GM04503 (cell line): ENCODE data around the gene FXYD6.
"Not testable (repeated sequence)": the region's sequence is repeated elsewhere in the genome, so short reads cannot be mapped to it uniquely, and the experiment has no call there.

Experiments used
- DNase-seq: peaks from one replicate; pipeline ENCODE4 v3.0.0-alpha.2; 2012; ENCODE audit warnings: low read depth

The FXYD6 gene

GRCh38 chr11:117876341-117877119, at the start of gene FXYD6:
Gene FXYD6, minus strand, starts transcription at chr11:117876658. Its CDS starts 33,882 bp downstream, at chr11:117842776.
- DNase-seq, result no peak

GRCh38 chr11:117926166-117926565, 49.7 kb upstream of the FXYD6 start:
- DNase-seq, result not testable (repeated sequence)

DNA sequence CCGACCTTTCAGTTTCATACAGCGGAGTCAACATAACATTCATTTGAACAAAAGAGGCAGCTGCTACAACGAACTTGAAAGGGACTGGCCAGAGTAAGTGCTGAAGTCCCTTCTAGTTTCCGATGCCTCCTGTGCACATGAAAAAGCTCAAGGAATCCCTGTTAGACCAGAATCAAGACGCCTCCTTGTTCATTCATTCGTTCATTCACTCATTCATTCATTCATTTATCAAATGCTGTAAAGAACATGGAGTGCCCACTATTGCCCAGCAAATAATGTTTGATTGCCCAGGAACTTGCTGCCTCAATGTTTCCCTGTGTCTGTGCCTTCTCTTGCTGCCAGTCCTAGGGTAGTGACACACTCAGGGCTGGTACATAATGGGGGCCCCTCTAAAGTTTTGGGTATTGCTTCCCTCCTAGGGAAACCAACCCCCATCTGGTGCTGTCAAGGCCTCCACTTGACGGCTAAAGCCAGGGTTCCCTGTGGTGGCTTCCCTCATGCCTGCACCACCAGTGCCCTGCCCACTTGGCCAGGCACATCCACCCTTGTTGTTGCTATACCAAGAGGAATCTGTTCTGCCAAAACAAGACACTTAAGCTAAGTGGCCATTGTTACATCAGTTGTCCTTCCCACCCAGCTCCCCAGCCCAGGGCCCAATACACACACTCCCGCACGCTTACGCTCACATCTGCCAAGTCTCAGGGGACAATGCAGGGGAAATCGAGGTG, 48.9 kb upstream of the FXYD6 start:
- DNase-seq, result no peak

- no peak for DNase-seq
These were observed 48.2 kb upstream of the FXYD6 start for GRCh38 chr11:117924631-117925170.

DNA sequence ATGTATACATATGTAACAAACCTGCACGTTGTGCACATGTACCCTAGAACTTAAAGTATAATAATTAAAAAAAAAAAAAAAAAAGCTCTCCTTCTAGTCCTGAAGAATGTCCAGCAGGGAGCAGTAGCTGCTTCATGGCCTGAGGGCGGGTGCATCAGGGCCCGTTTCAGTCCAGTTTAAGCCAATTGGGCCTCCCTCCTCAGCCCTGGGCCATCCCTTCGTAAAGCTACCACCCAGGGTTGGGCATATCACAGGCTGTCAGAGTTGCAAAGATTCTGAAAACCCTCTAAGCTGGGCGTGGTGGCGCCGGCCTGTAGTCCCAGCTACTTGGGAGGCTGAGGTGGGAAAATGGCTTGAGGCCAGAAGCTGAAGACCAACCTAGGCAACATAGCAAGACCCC, 47.3 kb upstream of the FXYD6 start:
- no peak for DNase-seq

GRCh38 chr11:117923275-117923674, 46.8 kb upstream of the FXYD6 start:
- DNase-seq, result no peak

- no peak for DNase-seq
These were observed 45.4 kb upstream of the FXYD6 start for GRCh38 chr11:117921893-117922292.

DNA sequence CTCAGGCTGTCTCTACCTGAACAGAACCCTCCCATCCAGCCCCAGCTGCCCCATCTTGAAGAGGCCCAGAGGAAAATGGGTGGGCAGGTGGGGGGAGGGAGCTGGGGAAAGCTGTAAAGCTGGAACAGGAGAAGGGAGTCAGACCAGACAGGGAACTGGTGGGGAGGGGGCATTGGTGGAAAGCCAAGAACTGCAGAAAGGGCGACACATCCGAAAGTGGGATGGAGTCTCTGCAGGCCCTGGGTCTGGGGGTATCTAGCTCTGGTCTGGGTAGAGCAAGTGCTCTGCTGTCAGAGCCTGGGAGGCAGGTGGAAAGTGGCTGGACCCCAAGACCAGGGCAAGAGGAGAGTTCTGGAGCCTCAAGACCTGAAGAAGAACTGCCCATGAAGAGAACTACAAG, 45.0 kb upstream of the FXYD6 start:
- no peak for DNase-seq

GRCh38 chr11:117919781-117920221, 43.3 kb upstream of the FXYD6 start:
- DNase-seq, result no peak

DNA sequence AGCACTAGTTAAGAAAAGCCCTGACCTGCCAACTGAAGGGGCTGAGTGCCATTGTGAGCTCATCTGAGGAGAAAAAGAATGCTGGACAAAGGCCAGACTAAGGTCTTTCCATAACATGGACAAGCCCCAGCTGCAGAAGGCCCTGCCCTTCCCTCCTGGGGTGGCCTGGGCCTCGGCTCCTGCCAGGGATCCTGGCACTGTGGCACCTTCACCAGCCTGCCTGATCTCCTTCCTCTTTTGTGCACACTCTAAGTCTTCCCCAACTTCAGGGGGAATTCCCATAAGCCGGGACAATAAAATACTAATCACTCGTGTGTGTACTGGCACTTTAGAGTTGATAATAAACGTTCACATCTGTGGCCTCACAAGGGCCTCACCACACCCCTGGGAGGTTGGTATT, 42.9 kb upstream of the FXYD6 start:
- no peak for DNase-seq

DNA sequence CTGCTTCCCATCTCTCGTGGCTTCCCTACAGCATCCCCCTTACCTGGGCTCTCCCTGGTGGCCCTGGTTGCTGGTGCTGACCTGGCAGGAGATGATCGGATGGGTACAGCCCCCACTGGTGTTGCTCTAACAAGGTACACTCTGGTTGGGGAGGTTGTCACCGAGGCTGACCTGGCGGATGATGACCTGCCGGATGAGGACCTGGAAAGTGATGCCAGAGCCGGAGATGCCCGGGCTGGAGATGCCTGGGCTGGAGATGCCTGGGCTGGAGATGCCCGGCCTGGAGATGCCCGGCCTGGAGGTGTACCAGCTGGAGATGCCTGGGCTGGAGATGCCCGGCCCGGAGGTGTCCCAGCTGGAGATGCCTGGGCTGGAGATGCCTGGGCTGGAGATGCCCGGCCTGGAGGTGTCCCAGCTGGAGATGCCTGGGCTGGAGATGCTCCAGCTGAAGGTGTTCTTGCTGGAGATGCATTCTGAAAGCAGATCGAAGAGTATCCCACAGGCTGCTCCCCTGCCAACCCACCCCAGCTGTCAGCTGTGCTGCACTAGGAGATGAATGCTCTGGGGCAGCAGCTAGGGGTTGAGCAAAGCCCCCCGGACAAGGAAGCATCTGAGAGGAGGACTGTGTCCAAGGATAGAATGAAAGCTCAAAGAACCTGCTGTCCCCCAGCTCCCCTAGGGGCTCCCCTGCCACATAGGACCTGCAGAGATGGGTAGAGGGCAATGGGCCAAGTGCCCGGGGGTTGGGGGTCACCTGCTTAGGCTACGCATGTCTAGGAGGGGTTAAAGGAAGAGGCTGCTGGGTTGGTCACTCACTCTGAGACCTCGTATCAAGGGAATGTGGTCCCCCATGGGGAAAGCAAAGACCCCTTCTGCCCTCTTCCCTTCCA, 42.2 kb upstream of the FXYD6 start:
- DNase-seq, result no peak

- no peak for DNase-seq
These were observed 41.2 kb upstream of the FXYD6 start for GRCh38 chr11:117917591-117918151.

DNA sequence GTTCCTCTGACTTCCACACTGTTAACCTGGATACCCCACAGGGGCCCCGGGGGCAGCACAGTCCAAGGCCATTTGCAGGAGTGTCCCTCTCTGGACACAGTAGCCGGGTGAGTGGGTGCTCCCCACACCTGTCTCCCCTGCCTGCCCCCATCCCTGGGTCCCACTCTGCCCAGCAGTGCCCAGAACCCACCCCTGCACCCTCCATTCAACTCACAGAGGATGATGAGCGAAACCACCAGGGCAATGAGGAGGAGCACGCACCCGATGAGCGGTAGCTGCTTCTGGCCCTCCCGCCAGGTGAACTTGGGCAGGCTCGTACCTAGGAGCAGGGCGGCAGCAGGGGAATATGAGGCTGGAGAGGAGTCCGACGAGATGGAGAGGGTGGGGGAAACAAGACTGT, 40.5 kb upstream of the FXYD6 start:
- no peak for DNase-seq

DNA sequence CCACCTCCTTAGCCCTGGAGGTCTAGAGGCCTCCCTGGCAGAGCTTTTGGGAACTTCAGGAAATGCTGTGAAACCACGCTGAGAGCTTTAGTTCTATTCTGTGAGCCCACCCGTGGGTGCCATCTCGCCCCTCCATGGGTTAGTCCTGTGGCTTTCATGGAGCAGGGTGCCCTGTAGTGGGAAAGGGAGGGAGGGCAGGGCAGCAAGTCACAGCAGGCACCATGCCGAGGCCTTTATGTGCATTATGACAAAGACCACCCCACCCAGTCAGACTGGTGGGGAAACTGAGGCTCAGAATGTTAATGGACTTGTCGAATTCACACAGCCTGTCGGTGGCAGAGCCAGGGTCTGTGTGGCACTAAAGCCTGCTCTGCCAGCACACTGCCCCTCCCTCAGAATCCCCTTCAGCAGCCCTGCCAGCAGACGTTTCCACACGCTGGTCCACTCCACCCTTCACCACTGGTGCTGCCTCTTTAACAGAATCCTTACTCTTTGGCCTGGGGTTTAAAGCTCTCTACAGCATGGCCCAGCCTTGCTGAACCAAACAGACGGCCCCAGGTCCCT, 39.3 kb upstream of the FXYD6 start:
- DNase-seq, result no peak

DNA sequence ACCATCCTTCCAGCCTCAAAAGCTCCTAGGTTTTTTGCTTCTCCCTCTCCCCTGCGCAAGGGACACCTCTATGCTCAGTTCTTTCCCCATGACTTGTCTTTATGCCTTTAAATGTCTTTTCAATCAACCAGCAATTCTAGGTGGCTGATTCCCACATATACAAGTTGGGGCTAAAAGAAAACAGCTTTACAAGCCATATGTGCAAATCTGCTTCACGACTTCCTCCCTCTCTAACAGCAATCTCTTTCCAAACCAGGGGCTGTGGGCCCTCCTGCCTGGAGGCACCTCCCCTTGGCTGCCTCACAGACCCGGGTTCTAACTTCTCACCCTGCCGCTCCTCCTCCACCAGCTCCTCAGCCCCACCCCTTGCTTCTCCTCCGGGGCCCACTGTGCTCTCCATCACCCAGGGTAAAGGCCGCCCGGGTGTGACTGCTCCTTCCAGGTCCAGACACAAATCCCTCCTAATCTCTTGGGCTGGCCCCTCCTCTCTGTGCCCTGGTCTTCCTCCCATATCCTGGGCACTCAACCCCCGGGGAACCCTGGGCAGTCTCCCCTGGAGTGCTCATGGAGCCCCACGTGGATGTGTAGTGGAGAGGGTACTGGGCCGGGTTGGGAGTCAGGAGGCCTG, 38.6 kb upstream of the FXYD6 start:
- DNase-seq, result no peak

- no peak for DNase-seq
These were observed 37.9 kb upstream of the FXYD6 start for GRCh38 chr11:117914398-117914761.

DNA sequence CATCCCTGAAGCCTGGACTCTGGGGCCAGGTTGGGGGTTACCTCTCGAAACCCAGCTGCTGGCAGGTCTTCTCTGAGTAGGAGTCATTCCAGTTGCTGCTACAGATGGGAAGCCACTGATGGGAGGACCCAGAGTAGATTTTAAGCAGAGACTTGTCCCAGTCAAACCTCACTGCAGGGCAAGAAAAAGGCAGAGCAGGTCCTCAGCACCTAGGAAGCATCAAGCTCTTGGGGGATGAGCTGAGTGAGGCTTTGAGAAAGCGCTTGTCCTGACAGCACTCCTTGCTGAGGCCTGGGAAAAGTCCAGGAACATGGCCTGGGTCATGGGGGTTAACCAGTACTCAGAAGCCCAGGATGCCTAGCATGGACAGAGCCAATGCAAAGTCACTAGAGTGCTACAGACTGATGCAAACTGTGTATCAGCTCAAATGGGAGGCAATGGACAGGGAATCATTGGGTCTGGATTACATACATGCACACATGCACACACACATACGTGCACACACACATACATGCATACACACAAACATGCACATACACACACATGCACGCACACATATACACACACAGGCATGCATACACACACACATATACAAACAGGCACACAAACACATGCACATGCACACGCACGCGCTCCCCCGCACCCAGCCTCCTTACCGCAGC, 37.4 kb upstream of the FXYD6 start:
- DNase-seq, result no peak

DNA sequence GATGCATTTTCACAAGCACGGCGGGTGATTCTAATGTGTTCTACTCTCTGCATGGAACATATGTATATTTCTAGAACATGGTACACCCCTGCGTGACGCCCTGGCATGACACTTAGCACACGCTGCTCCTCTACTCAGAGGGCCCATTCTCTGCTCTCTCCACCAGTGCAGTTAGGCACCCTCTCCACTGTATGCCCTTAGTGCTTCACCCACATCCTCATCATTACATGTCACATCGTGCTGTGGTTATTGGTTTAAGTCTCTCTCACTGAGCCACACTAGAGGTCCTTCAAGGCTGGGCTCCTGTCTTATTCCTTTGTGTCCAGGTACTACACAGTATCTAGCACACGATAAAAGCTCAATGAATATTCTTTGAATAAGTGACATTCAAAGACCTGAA, 36.0 kb upstream of the FXYD6 start:
- no peak for DNase-seq

GRCh38 chr11:117911694-117912093, 35.2 kb upstream of the FXYD6 start:
- DNase-seq, result no peak

DNA sequence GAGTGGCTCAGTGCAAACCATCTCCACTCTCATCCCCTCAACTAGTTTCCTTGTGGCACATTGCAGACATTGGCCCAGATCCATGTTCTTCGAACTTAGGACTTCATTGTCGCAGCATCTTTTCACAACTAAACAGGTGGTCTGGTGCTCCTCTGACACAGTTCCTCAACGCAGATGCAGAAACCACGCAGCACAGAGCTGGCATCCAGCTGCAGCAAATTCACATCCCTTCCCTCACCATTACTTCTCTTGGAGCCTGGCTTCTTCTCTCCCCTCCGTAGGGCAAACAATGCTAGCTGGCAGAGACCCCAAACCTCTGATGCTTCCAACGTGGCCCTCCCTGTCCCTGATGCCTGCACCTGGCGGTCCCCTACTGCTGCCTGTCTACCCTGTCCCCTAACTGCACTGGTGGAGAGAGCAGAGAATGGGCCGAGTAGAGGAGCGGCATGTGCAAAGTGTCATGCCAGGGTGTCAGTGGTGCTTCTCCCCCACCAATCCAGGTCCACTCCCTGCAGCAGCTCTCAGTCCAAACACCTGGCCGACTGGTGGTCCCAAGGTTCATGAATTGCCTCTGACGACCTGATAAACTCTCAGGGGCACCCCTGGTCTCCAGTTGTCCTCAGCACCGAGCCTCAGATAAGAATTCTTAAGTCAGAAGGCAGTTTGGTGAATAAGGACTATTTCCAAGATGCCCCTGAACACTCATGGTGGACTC, 34.6 kb upstream of the FXYD6 start:
- no peak for DNase-seq
